OCI-LY3 (cell line): Measurements from ENCODE around the gene PLP2.
"Not testable (repeated sequence)": the region's sequence is repeated elsewhere in the genome, so short reads cannot be mapped to it uniquely, and the experiment has no call there.

Experiments
- H2AFZ ChIP-seq: fragments of 200-600, 300-600 bp; shearing (Covaris generic); 2 replicates; pipeline ENCODE4 v1.6.0; 2014; ENCODE audit warnings: antibody characterized with exemption, low read depth, low read length
- H3K27ac ChIP-seq: fragments of 200-600, 300-600 bp; sonication (generic); 2 replicates; pipeline ENCODE4 v1.5.1; 2014; ENCODE audit warnings: mild to moderate bottlenecking, low read length, moderate library complexity, mixed read lengths
- H3K27me3 ChIP-seq: fragments of 200-600, 300-600 bp; sonication (generic); 2 replicates; pipeline ENCODE4 v1.6.1; 2014; ENCODE audit warnings: low read depth, low read length, mixed read lengths
- H3K36me3 ChIP-seq: fragments of 200-600, 300-600 bp; sonication (generic); replicated peaks from 2 replicates; pipeline ENCODE3; 2014; ENCODE audit warnings: low read depth, low read length, mixed read lengths
- H3K4me1 ChIP-seq: fragments of 300-600, 200-600 bp; sonication (generic); 2 replicates; pipeline ENCODE4 v1.6.1; 2014; ENCODE audit warnings: low read length, mixed read lengths
- H3K4me2 ChIP-seq: fragments of 200-600, 300-600 bp; sonication (generic); 2 replicates; pipeline ENCODE4 v1.6.1; 2014; ENCODE audit warnings: low read length, mixed read lengths
- H3K4me3 ChIP-seq: fragments of 300-600, 200-600 bp; sonication (generic); 2 replicates; pipeline ENCODE4 v1.5.1; 2014; ENCODE audit warnings: antibody characterized with exemption, mild to moderate bottlenecking, low read length, moderate library complexity
- H3K79me2 ChIP-seq: fragments of 300-600, 200-600 bp; shearing (Covaris generic); 2 replicates; pipeline ENCODE4 v1.6.1; 2014; ENCODE audit warnings: mild to moderate bottlenecking, low read length, mixed read lengths
- H3K9ac ChIP-seq: fragments of 300-600, 200-600 bp; shearing (Covaris generic); 2 replicates; pipeline ENCODE4 v1.6.0; 2014; ENCODE audit warnings: mild to moderate bottlenecking, low read length, moderate library complexity
- H3K9me3 ChIP-seq: fragments of 200-600, 300-600 bp; shearing (Covaris generic); 2 replicates; pipeline ENCODE4 v1.6.1; 2014; ENCODE audit warnings: low read length, mixed read lengths; ENCODE audit not compliant: insufficient read depth
- H4K20me1 ChIP-seq: fragments of 200-600, 300-600 bp; sonication (generic); 2 replicates; pipeline ENCODE4 v1.6.1; 2016; ENCODE audit warnings: low read length, mixed read lengths; ENCODE audit not compliant: insufficient read depth
- CTCF ChIP-seq: fragments of 200-600, 300-600 bp; sonication (generic); IDR thresholded peaks from 2 replicates; pipeline ENCODE4 v1.5.1; 2014; ENCODE audit warnings: antibody characterized with exemption, low read length, low read depth
- EZH2phosphoT487 ChIP-seq: fragments of 200-600 bp; shearing (Covaris generic); IDR thresholded peaks from 2 replicates; pipeline ENCODE4 v1.6.1; 2018; ENCODE audit warnings: antibody characterized with exemption, mixed run types, low read depth

The PLP2 gene

GRCh38 chrX:49171752-49172279, at the start of gene PLP2:
Gene PLP2 (plus strand): TSS chrX:49171898. CDS start chrX:49172001, 103 bp downstream.
- H3K4me1 ChIP-seq, result peaks cover 22% of the 10 kb centered on the region
- H3K4me2 ChIP-seq, result peak within 1 kb of the TSS; percentile 68
- peak within 1 kb of the TSS; percentile 75 for H3K27ac ChIP-seq
- TF ChIP-seq CTCF, result no peak
- no peak for TF ChIP-seq EZH2phosphoT487
- H3K79me2 ChIP-seq, result peaks cover 8% of the 10 kb centered on the region; the same call in 1 of the 2 replicates
- H3K27me3 ChIP-seq, result no peaks in the 10 kb centered on the region
- no peaks in the 10 kb centered on the region for H3K9me3 ChIP-seq
- 0 out of 2 replicates have a peak within 1 kb of the TSS, but pooled peaks have one; percentile 18 for H2AFZ ChIP-seq
- peak within 1 kb of the TSS; percentile 98 for H3K4me3 ChIP-seq
- peak within 1 kb of the TSS; percentile 98 for H3K9ac ChIP-seq
- H3K36me3 ChIP-seq, result peaks cover 6% of the 10 kb centered on the region
- H4K20me1 ChIP-seq, result 0 out of 2 replicates have a peak, but pooled peaks cover 6% of the 10 kb centered on the region

GRCh38 chrX:49122499-49122898, 49.2 kb upstream of the PLP2 start:
- no peaks in the 10 kb centered on the region for H4K20me1 ChIP-seq
- H3K4me2 ChIP-seq, result peak overlapping the region; percentile 96
- no peaks in the 10 kb centered on the region for H3K9me3 ChIP-seq
- H3K36me3 ChIP-seq, result no peaks in the 10 kb centered on the region
- no peaks in the 10 kb centered on the region for H3K27me3 ChIP-seq
- peaks cover 9% of the 10 kb centered on the region for H3K4me1 ChIP-seq
- no peak overlapping the region for H3K27ac ChIP-seq
- no peak overlapping the region for H2AFZ ChIP-seq
- peaks cover 14% of the 10 kb centered on the region for H3K79me2 ChIP-seq
- TF ChIP-seq CTCF, result no peak
- peak overlapping the region; percentile 99 for H3K4me3 ChIP-seq
- H3K9ac ChIP-seq, result peak overlapping the region; percentile 93; the same call in 1 of the 2 replicates

GRCh38 chrX:49127742-49128258, 43.9 kb upstream of the PLP2 start:
- H3K9ac ChIP-seq, H3K27ac ChIP-seq, H4K20me1 ChIP-seq, H2AFZ ChIP-seq, H3K4me3 ChIP-seq, H3K9me3 ChIP-seq, H3K36me3 ChIP-seq, H3K4me1 ChIP-seq, H3K4me2 ChIP-seq, H3K79me2 ChIP-seq, H3K27me3 ChIP-seq: not testable (repeated sequence)

GRCh38 chrX:49129427-49129826, 42.3 kb upstream of the PLP2 start:
- no peak overlapping the region for H2AFZ ChIP-seq
- H3K27ac ChIP-seq, result no peak overlapping the region
- H3K9me3 ChIP-seq, result no peaks in the 10 kb centered on the region
- no peaks in the 10 kb centered on the region; the same call in 1 of the 2 replicates for H3K4me1 ChIP-seq
- no peak overlapping the region for H3K4me3 ChIP-seq
- H3K4me2 ChIP-seq, result peak overlapping the region; percentile 16; the same call in 1 of the 2 replicates
- H3K36me3 ChIP-seq, result no peaks in the 10 kb centered on the region
- H3K27me3 ChIP-seq, result no peaks in the 10 kb centered on the region
- H4K20me1 ChIP-seq, result no peaks in the 10 kb centered on the region
- H3K79me2 ChIP-seq, result no peaks in the 10 kb centered on the region
- H3K9ac ChIP-seq, result no peak overlapping the region
- no peak for TF ChIP-seq CTCF
- no peak for TF ChIP-seq EZH2phosphoT487

GRCh38 chrX:49132275-49132674, 39.4 kb upstream of the PLP2 start:
- H3K4me2 ChIP-seq, H3K36me3 ChIP-seq, H4K20me1 ChIP-seq, H3K9me3 ChIP-seq, H2AFZ ChIP-seq, H3K4me1 ChIP-seq, H3K79me2 ChIP-seq, H3K27me3 ChIP-seq, H3K9ac ChIP-seq, H3K4me3 ChIP-seq, H3K27ac ChIP-seq: not testable (repeated sequence)
